DOHH2 (cell line): ENCODE data around the gene S100A4.

Experiments
- H3F3A ChIP-seq: fragments of 200-600 bp; sonication (generic), shearing (Covaris generic); 2 replicates; pipeline ENCODE4 v1.6.0; 2016; ENCODE audit warnings: antibody characterized with exemption, mild to moderate bottlenecking; ENCODE audit not compliant: control insufficient read depth, insufficient read depth
- H3K27ac ChIP-seq: fragments of 200-600 bp; sonication (generic); 2 replicates; pipeline ENCODE4 v1.5.1; 2014; ENCODE audit warnings: low read depth, mild to moderate bottlenecking, low read length, moderate library complexity
- H3K27me3 ChIP-seq: fragments of 200-600 bp; sonication (generic); 2 replicates; pipeline ENCODE4 v1.6.1; 2014; ENCODE audit warnings: mild to moderate bottlenecking, low read length, mixed read lengths; ENCODE audit not compliant: control insufficient read depth
- H3K36me3 ChIP-seq: fragments of 200-600 bp; sonication (generic); 2 replicates; pipeline ENCODE4 v1.6.1; 2014; ENCODE audit warnings: mild to moderate bottlenecking, low read length, moderate library complexity, mixed read lengths; ENCODE audit not compliant: control insufficient read depth
- H3K4me1 ChIP-seq: fragments of 200-600 bp; sonication (generic); 2 replicates; pipeline ENCODE4 v1.6.1; 2014; ENCODE audit warnings: mild to moderate bottlenecking, low read length, mixed read lengths; ENCODE audit not compliant: control insufficient read depth
- H3K4me2 ChIP-seq: fragments of 200-600 bp; sonication (generic); 2 replicates; pipeline ENCODE4 v1.6.0; 2014; ENCODE audit warnings: mild to moderate bottlenecking, low read length, moderate library complexity
- H3K4me3 ChIP-seq: fragments of 200-600 bp; sonication (generic); 2 replicates; pipeline ENCODE4 v1.5.1; 2014; ENCODE audit warnings: mild to moderate bottlenecking, low read length, mixed read lengths
- H3K79me2 ChIP-seq: fragments of 200-600 bp; sonication (generic); 2 replicates; pipeline ENCODE4 v1.6.1; 2014; ENCODE audit warnings: mild to moderate bottlenecking, low read length, mixed read lengths; ENCODE audit not compliant: control insufficient read depth
- H3K9me2 ChIP-seq: fragments of 200-600 bp; sonication (generic); replicated peaks from 2 replicates; pipeline ENCODE4 v1.6.1; 2014; ENCODE audit warnings: mild to moderate bottlenecking, low read length, mixed read lengths; ENCODE audit not compliant: control insufficient read depth
- H3K9me3 ChIP-seq: fragments of 200-600 bp; sonication (generic); 2 replicates; pipeline ENCODE4 v1.6.1; 2014; ENCODE audit warnings: antibody characterized with exemption, low read length, mixed read lengths; ENCODE audit not compliant: control insufficient read depth, insufficient read depth
- H4K20me1 ChIP-seq: fragments of 200-600 bp; sonication (generic); 2 replicates; pipeline ENCODE4 v1.6.0; 2014; ENCODE audit warnings: low read depth, mild to moderate bottlenecking, antibody characterized with exemption, low read length, moderate library complexity; ENCODE audit not compliant: control insufficient read depth, insufficient read depth
- CTCF ChIP-seq: fragments of 200-600 bp; sonication (generic); IDR thresholded peaks from one replicate; pipeline ENCODE4 v1.5.1; 2014; ENCODE audit warnings: antibody characterized with exemption, mild to moderate bottlenecking, low read depth, low read length; ENCODE audit not compliant: poor library complexity, severe bottlenecking
- EZH2phosphoT487 ChIP-seq: fragments of 200-600 bp; sonication (generic); IDR thresholded peaks from 2 replicates; pipeline ENCODE4 v1.6.1; 2017; ENCODE audit warnings: borderline replicate concordance, mild to moderate bottlenecking, antibody characterized with exemption, low read length, moderate library complexity, mixed read lengths

Gene S100A4

DNA sequence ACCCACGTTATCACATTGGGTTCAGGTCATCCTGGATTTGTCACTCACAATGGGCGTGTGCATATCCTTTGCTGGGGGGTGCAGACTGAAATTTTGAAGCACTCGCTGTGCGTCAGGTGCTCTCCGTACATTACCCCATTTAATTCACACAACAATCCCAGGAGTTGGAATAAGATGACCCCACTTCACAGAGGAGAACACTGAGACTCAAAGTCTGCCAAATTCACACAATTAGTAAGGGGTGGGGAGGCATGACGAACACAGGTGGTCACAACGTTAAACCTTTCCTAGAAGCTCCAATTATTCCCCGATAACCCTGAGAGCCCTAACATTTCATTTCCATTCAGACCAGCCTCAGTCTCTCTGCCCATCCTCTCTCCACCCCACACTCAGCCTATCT lies 23.9 kb upstream of the S100A4 start:
- Histone ChIP-seq H3K4me3 (no peak overlapping the region), H3K9me3 (no peaks in the 10 kb centered on the region), H3K79me2 (no peaks in the 10 kb centered on the region), H3K27ac (no peak overlapping the region), H3K27me3 (no peaks in the 10 kb centered on the region), H3K4me1 (peaks cover 6% of the 10 kb centered on the region), H3K4me2 (no peak overlapping the region), H4K20me1 (no peaks in the 10 kb centered on the region), H3F3A (no peaks in the 10 kb centered on the region), H3K9me2 (no peaks in the 10 kb centered on the region), H3K36me3 (no peaks in the 10 kb centered on the region)
- no peak for TF ChIP-seq CTCF
- no peak for TF ChIP-seq EZH2phosphoT487

DNA sequence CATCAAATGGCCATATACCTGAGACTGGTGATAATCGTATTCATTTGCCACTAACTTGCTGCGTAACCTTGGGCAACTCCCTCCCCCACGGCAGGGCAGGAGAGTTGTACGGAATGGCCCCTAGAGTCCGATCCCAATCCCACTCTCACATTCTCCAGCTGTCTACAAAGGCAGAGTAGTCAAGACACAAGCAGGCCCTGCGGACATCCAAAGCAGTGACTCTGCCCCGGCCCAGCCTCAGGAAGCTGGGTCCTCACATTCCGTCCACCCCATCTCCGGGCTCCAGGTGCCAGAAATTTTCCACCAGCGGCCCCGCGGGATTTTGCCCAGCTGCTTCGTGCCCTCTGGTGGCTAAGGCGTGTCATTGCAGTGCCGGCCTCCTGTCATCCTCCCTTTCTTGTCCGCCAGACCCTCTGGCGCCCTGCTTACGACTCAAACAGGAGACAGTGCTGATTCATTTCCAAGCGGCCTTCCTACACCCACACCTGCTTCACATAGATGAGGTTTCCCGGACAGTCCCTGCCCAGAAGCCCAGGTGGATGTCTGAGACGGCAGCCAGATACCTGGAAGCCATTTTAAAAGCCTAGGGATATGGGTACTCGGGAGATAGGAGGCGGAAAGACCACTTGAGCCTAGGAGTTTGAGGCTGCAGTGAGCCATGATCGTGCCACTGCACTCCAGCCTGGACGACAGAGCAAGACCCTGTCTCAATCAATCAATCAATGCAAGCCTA lies 22.9 kb upstream of the S100A4 start:
- Histone ChIP-seq H3K79me2 (no peaks in the 10 kb centered on the region), H3K36me3 (no peaks in the 10 kb centered on the region), H4K20me1 (no peaks in the 10 kb centered on the region), H3K4me1 (peaks cover 6% of the 10 kb centered on the region), H3K9me2 (no peaks in the 10 kb centered on the region), H3K27ac (no peak overlapping the region), H3K4me2 (peak overlapping the region; percentile 12), H3K4me3 (no peak overlapping the region), H3F3A (no peaks in the 10 kb centered on the region), H3K9me3 (no peaks in the 10 kb centered on the region), H3K27me3 (no peaks in the 10 kb centered on the region)
- TF ChIP-seq CTCF = peak; percentile 92
- no peak for TF ChIP-seq EZH2phosphoT487

- Histone ChIP-seq H3K79me2 (no peaks in the 10 kb centered on the region), H3K9me2 (no peaks in the 10 kb centered on the region), H3K27me3 (no peaks in the 10 kb centered on the region), H3K9me3 (no peaks in the 10 kb centered on the region), H4K20me1 (no peaks in the 10 kb centered on the region), H3K27ac (no peak overlapping the region), H3K4me1 (peaks cover 6% of the 10 kb centered on the region), H3K36me3 (no peaks in the 10 kb centered on the region), H3K4me2 (no peak overlapping the region), H3F3A (no peaks in the 10 kb centered on the region), H3K4me3 (no peak overlapping the region)
- TF ChIP-seq EZH2phosphoT487 = no peak
- no peak for TF ChIP-seq CTCF
Measured at GRCh38 chr1:153567621-153568366, 22.2 kb upstream of the S100A4 start.
